ENCODE measurements around the gene DNAH1.

GRCh38 chr3:52310861-52311575 lies 5.1 kb upstream of the DNAH1 start:
- TF ChIP-seq, protein P1, sequence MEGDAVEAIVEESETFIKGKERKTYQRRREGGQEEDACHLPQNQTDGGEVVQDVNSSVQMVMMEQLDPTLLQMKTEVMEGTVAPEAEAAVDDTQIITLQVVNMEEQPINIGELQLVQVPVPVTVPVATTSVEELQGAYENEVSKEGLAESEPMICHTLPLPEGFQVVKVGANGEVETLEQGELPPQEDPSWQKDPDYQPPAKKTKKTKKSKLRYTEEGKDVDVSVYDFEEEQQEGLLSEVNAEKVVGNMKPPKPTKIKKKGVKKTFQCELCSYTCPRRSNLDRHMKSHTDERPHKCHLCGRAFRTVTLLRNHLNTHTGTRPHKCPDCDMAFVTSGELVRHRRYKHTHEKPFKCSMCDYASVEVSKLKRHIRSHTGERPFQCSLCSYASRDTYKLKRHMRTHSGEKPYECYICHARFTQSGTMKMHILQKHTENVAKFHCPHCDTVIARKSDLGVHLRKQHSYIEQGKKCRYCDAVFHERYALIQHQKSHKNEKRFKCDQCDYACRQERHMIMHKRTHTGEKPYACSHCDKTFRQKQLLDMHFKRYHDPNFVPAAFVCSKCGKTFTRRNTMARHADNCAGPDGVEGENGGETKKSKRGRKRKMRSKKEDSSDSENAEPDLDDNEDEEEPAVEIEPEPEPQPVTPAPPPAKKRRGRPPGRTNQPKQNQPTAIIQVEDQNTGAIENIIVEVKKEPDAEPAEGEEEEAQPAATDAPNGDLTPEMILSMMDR (conservative IDR thresholded peaks at IDR 0.05): no peak
- no peak for TF ChIP-seq EZH2 (IDR thresholded peaks at IDR 0.05; ENCODE audit: low read depth)

Data from PC-9 (cell line).